IPS-18c (cell line): ENCODE data around the gene KCNJ10.

ENCODE experiments used
- H3K4me3 ChIP-seq: 2 replicates; pipeline ENCODE4 v1.7.0; 2013; ENCODE audit warnings: low read depth, mild to moderate bottlenecking, low read length, moderate library complexity; ENCODE audit not compliant: insufficient read depth
- H3K9me3 ChIP-seq: one replicate; pipeline ENCODE4 v1.6.1; 2013; ENCODE audit warnings: mild to moderate bottlenecking, low read length, moderate library complexity; ENCODE audit not compliant: control insufficient read depth, insufficient read depth

Gene KCNJ10

DNA sequence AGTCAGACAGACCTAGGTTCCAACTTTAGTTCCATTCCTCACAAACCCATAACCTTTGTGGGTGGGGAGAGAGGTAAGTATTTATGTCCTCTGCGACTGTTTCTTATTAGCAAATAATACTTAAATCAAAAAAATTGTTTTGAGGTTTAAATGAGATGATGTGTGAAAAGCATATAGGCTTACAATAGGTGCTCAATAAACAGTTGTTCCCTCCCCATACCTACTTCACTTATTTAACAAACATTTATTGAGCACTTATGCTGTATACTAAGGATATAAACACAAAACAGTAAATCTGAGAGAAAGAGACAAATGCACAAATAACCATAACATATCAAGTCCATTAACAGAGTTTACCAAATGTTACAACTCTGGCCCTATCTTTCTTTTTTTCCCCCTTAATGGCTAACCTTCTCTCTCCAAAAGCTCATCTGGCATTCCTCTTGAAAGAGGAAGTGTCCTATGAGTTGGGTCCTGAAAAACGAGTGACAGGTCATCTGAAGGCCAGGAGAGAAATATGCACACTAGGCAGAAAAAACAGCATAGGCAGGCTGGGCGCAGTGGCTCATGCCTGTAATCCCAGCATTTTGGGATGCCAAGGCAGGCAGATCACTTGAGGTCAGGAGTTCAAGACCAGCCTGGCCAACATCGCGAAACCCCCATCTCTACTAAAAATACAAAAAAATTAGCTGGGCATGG, 48.4 kb downstream of the KCNJ10 start:
- Histone ChIP-seq H3K4me3 (no peak overlapping the region), H3K9me3 (no peaks in the 10 kb centered on the region)

DNA sequence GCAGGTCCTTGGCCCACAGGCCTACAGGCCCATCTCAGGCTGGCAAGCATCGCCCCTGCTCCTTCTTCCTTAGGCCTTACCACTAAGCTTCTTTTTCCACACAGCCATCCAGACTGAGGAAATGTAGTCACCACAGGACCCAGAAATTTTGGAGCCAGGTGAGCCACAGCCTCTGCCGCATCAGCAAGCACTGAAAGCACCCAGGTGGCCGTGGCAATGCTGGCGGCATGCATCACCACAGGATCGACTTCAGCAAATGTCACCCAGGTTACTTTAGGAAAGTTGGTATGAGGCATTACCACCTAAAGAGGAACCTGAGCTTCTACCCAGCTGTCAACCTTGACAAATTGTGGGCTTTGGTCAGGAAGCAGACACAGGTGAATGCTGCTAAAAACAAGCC, 49.8 kb downstream of the KCNJ10 start:
- Histone ChIP-seq H3K9me3 (no peaks in the 10 kb centered on the region), H3K4me3 (no peak overlapping the region)

DNA sequence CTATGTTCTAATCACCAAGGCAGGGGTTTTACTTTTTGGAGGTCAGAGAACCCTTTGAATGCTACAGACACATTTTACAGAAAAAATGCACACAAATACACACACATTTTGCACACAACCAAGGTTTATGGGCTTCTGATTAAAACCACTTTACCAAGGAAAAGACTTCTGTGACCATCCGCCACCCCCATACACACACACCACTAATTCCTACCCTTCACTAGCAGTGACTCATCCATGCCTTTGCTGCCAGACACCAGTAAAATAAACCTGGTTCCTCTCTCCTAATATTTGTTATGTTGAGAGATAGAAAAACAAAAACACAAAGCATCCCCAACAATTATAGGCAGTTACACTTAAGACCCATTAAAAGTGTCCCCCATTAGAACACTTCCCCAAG, 51.1 kb downstream of the KCNJ10 start:
- no peak overlapping the region for H3K4me3 ChIP-seq
- no peaks in the 10 kb centered on the region for H3K9me3 ChIP-seq

DNA sequence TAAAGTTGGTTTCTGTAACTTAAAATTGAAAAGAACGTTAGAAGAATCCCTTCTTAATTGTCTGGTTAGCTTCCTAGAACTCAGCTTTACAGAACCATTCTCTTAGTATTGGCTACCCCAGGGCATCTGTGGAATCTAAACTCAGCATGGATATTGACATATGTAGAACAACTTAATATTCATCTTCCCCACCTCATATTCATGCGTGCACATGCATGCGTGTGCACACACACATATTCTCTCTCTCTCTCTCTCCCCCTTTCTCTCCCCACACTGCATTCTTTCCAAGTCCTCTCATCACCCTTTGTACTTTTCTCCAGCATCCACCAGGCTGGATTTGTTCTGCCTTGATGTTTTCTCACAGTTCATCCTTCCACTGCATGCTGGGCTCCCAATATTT, 51.6 kb downstream of the KCNJ10 start:
- no peaks in the 10 kb centered on the region for H3K9me3 ChIP-seq

DNA sequence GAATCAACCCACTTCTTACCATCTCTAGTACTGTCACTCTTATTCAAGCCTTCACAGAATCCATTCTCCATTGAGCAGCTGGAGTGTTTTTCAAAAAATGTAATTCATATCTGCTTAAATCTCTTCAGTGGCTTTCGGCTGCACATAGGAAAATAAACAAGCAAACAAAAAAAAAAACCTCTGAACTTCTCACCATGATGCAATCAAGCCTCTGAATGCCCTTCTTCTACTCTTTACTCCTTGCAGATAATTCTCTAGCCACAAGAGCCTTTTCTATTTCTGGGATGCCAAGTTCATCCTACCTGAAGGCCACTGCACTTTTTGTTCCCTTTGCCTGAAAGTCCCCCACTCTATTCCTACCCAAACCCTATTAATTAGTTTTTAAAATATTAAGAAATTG, 52.4 kb downstream of the KCNJ10 start:
- Histone ChIP-seq H3K9me3 (no peaks in the 10 kb centered on the region), H3K4me3 (no peak overlapping the region)

More for the DNA sequence above, 51.6 kb downstream of the KCNJ10 start:
- no peak overlapping the region for H3K4me3 ChIP-seq

DNA sequence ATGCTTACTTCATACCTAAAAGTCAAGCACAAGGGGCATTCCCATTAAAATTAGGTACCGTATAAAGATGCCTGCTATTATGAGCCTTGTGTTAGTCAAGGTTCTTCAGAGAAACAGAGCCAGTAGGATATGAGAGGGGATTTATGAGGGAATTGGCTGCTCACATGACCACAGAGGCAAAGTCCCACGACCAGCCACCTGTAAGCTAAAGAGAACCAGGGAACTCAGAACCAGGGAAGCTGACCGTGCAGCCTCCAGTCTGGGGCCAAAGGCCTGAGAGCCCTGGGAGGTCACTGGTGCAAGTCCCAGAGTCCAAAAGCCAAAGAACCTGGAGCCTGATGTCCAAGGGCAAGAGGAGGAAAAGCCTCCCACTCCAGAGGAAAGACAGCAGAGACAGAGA, 58.2 kb downstream of the KCNJ10 start:
- H3K9me3 ChIP-seq: no peaks in the 10 kb centered on the region
- H3K4me3 ChIP-seq: no peak overlapping the region

DNA sequence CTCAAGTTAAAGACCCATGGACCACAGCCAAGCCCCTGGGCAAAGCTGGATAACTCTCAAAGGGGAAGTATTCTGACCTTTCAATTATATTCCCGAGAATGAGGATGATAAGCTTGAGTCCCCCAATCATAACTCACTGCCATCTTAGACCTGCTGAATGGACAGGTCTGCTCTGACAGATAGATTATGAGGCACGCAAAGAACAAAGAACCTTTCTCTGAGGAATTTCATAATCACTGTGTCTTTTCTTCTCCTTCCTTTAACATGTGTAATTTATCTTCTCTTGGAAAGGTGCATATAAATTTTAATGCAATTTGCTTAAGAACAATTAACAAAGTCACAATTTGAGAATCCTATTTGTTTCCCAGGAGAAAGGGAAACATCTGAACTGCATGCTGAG, 60.2 kb downstream of the KCNJ10 start:
- Histone ChIP-seq H3K9me3 (no peaks in the 10 kb centered on the region), H3K4me3 (no peak overlapping the region)

DNA sequence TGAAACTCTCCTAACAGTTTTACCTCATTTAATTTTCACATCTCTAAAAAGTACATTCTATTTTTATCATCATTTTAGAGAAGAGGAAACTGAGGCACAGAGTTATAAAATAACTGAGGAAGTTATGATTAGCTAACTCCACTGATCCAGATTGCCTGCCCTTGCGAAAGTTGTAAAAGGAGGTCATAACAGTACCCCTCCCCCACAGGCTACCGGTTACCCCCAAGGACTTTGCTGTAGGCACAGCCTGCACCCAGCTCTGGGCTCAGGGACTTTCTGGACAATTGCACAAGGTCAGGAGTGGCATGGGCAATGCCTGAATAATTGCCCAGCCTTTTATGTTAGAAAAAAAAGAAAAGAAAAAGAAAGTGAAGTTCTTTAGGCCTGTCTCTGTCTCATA, 60.9 kb downstream of the KCNJ10 start:
- Histone ChIP-seq H3K9me3 (no peaks in the 10 kb centered on the region), H3K4me3 (no peak overlapping the region)

DNA sequence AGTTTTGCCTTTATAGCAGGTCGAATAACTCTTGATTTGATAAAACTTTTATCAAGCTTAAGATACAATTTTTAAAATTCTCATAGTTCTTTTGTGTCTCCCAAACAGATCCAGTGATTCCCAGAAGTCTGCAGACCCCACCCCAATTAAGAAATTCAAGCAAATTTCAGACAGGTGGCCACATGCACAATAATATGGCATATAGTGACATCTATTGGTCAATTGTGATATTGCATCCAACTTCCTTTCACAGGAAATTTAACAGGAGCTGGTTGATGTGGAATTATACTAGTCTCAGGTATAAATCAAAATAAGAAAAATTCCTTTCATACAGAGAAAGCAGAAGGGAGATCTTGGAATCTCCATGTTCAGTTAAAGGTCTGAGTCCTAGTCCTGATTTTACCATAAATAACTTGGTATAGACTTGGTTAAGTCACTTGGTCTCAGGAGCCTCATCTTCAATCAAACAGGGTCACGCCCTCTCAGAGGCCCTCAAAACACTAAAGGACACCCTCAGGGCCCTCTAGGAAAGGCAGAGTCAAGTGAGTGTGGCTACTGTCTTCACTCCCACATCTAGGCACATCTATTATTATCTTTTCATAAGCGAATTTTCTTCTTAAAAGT, 62.3 kb downstream of the KCNJ10 start:
- no peaks in the 10 kb centered on the region for H3K9me3 ChIP-seq

DNA sequence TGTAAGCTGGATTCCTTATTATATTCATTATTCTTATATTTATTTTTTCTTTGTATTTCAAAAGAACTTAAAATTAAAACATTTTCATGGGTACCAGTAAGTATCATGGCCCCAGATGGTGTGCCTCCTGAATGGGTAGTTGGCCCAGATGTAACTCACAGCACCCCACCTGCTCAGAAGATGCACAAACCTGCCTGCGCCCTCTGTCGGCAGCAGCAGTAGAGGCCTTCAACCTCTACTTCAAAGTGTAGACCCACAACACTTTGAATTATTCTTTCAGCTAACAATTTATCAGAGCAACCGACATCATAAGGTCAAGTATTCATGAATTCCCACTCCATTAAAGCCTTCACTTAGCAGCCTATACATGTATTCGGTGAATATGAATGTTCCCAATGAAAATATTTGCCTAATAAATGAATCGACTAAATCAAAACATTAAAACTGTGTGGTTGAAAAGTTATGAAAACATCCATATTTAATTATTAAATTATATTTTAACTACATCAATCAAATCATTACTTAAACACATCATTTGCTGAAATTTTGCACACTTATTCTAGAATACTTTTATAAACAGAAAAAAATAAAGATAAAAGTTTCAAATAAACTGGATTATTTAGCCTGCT, 63.5 kb downstream of the KCNJ10 start:
- no peaks in the 10 kb centered on the region for H3K9me3 ChIP-seq
- H3K4me3 ChIP-seq: no peak overlapping the region

More for the DNA sequence above, 62.3 kb downstream of the KCNJ10 start:
- H3K4me3 ChIP-seq: no peak overlapping the region

DNA sequence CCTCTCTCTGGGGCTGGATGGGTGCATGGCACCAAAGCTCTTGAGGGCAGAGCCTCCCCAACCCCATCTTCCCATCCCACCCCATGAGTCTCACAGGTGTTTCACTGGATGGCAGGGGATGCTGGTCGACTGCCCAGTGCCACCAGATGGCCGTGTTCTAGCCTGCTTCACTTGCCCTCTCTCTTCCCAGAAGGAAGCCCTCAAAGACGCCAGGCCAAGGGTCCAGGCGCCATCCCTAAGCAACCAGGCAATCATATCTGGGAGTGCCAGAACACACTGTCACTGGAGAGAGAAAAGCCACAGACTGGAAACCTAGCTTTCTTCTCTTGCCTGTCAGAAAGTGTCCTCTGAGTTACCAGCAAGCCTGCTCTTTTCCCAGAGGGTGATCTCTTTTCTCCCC, 64.9 kb downstream of the KCNJ10 start:
- H3K9me3 ChIP-seq: no peaks in the 10 kb centered on the region
- no peak overlapping the region for H3K4me3 ChIP-seq

DNA sequence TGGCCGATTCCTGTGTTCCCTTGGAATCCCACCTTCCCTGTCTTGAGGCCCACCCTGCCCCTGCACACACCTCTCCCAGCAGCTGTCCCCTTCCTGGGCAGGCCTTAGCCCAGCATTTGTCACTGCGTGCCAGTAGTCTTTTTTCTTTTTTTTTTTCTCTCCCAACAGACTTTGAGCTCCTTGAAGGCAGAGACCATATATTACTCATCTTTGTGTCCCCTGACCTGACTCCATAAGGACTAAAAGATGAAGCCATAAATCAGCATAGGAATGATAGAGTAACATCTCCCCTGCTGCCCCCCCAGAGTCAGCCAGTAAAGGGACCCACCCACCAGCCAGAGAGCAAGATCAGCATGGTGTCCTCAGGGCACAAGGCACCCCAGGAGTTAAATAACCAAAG, 65.5 kb downstream of the KCNJ10 start:
- H3K4me3 ChIP-seq: no peak overlapping the region
- no peaks in the 10 kb centered on the region for H3K9me3 ChIP-seq

DNA sequence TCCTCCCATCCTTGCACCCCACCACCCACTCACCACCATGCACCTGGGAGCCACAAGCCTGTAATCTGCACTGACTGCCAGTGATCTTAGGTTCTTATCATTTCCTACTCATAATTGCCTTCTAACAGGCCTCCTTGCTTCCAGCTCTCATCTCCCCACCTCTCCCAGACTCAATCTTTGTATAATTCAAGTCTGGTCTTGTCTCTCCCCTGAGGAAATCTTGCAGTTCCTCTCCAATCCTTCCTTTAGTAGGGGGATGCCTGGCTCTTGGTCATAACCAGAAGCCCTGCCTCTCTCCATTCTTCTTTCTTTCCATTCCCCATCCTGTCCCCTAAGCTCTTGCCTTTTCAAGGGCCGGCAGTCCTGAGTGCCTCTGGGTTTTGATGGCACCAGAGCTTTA, 66.0 kb downstream of the KCNJ10 start:
- H3K9me3 ChIP-seq: no peaks in the 10 kb centered on the region

DNA sequence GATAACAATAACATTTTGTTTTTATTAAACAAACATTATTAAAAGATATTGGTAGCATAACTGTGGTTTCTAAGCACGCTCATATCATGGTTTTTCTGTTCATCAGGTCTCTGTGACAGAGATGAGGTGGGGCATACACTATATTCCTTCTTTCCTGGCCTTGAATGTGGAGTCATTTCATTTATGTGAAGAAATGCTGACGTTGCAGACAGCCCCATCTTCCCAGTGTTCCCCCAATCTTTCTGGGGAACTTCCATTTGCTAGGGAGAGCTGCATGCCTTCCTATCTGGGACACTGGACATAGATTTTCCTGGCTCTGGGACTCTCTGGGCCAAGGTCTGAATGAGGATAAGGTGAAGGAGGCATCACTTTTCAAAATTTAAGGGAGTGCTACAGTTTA, 68.5 kb downstream of the KCNJ10 start:
- H3K4me3 ChIP-seq: no peak overlapping the region
- H3K9me3 ChIP-seq: no peaks in the 10 kb centered on the region

More for the DNA sequence above, 66.0 kb downstream of the KCNJ10 start:
- no peak overlapping the region for H3K4me3 ChIP-seq

DNA sequence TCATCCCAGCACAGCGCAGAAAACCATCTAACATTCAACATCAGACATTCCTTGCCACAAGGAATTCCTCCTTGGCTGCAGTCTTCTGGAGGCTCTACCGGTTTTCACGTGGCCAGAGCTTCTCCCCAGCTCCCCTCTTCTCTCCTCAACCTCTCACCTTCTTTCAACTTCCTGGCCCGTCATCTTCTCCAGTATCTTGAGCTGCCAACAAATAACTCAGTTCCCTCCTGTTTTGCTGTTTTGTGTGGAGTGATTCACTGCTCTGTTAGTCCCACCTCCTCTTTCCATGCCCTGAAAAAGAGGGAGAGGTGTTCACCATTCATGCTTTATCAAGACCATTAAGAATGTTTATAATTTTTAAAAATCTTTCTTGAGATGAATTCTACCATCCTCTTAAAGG, 70.8 kb downstream of the KCNJ10 start:
- H3K4me3 ChIP-seq: no peak overlapping the region
- H3K9me3 ChIP-seq: no peaks in the 10 kb centered on the region

DNA sequence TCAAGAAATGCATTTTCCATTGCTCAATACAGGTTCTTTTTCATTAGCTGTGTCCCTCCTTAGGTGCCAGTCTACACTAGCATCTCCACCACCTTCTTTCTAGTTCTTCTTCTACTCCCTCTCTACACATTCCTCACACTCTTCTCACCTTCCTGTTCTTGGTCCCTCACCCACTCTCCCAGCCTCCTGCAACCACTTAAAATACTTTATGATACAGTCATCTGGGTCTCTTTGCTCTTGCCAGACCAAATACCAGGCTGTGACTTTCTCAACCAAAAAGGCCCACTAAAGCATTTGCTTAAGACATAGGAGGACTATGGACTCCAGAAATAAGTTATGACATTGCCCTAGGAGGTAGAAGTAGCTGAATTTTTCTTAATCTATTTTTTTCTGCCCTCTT, 73.3 kb downstream of the KCNJ10 start:
- H3K4me3 ChIP-seq: no peak overlapping the region
- H3K9me3 ChIP-seq: no peaks in the 10 kb centered on the region

DNA sequence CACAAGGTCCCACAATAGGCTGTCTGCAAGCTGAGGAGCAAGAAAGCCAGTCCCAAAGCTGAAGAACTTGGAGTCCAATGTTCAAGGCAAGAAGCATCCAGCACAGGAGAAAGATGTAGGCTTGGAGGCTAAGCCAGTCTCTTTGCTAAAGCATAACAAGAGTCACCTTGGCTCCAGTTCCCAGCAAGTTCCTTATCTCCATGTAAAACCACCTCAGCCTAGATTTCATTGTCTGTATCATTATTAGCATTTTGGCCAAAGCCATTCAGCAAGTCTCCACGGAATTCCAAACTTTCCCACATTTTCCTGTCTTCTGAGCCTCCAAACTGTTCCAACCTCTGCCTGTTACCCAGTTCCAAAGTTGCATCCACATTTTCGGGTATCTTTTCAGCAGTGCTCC, 75.1 kb downstream of the KCNJ10 start:
- Histone ChIP-seq H3K9me3 (no peaks in the 10 kb centered on the region), H3K4me3 (no peak overlapping the region)

DNA sequence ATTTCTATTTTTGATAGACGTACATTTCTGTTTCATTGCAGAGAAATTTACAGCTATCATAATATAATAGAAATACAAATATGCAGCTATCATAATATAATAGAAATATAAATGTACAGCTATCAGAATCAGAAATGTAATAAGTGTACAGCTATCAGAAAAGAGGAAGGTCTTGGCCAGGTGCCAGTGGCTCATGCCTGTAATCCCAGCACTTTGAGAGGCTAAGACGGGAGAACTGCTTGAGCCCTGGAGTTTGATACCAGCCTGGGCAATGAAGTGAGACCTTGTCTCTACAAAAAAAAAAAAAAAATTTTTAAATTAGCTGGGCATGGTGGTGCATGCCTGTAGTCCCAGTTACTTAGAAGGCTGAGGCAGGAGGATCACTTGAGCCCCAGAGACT, 76.0 kb downstream of the KCNJ10 start:
- Histone ChIP-seq H3K4me3 (no peak overlapping the region), H3K9me3 (no peaks in the 10 kb centered on the region)
